Keratinocyte (primary cell): ENCODE measurements around the gene TBC1D4.

Experiments used
- CTCF ChIP-seq, 3 experiments: IDR thresholded peaks in 1 of 3; conservative IDR thresholded peaks in 1 of 3; optimal IDR thresholded peaks in 1 of 3; 2 replicates in 2 of 3; 3 replicates in 1 of 3; pipeline versions ENCODE3 to v1.5.1; 2011; ENCODE audit warnings: low read length in 3 of 3, mild to moderate bottlenecking in 3 of 3, moderate library complexity in 2 of 3, control low read depth in 1 of 3, inconsistent platforms in 1 of 3; ENCODE audit not compliant: insufficient read depth in 2 of 3; ENCODE audit errors: extremely low read depth in 1 of 3
- EZH2 ChIP-seq: IDR thresholded peaks from one replicate; pipeline ENCODE4 v1.6.1; 2012; ENCODE audit warnings: inconsistent platforms, mild to moderate bottlenecking, low read length, moderate library complexity

- TF ChIP-seq CTCF (optimal IDR thresholded peaks at IDR 0.05 in 1 of 3, IDR thresholded peaks at IDR 0.05 in 1 of 3, conservative IDR thresholded peaks at IDR 0.05 in 1 of 3; ENCODE audit: extremely low read depth in 1 of 3, insufficient read depth in 2 of 3, low read length in 3 of 3) (no peak), EZH2 (no peak)
These were observed 230.8 kb downstream of the TBC1D4 start for GRCh38 chr13:75251188-75251587.
